IPS DF 19.7 (cell line): ENCODE data around the gene CLASP1.
"Not testable (repeated sequence)": the region's sequence is repeated elsewhere in the genome, so short reads cannot be mapped to it uniquely, and the experiment has no call there.

ENCODE experiments used
- DNase-seq: peaks from one replicate; pipeline ENCODE4 v3.0.0-alpha.2; 2013; ENCODE audit warnings: low read depth, low spot score

The CLASP1 gene

DNA sequence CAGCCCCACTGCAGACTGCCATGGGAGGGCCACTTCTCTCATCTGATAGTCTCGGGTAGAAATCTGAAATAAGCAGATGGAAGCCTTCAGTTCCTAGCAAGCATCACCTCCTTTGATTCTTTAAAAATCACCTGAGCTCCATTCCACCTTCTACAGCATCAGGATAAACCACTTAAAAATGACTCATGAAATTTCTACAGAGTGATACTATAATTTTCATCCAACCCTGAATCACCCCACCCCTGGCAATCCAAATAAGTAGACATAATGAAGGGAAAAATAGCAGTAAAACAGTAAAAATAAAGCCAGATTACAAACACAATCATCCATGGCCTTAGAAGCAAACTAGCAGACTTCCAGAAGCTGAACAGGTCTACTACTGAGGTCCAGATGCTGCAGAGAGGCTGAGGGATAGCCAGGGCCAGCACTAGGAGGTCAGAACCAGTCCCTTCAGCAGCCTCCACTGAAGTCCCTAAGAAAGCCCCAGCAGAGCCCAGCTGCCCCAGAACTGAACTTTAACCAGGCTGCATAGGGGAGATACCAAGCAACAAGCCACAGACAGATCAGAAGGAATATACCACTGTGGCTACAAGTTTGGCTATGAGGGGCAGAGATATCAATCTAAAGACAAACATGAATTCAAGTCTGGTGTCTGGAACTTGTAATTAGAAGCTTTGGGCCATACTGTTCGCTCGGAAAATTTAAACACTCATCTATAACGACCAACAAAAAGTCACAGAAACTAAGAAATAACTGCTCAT, 173.3 kb downstream of the CLASP1 start:
- no peak for DNase-seq

DNA sequence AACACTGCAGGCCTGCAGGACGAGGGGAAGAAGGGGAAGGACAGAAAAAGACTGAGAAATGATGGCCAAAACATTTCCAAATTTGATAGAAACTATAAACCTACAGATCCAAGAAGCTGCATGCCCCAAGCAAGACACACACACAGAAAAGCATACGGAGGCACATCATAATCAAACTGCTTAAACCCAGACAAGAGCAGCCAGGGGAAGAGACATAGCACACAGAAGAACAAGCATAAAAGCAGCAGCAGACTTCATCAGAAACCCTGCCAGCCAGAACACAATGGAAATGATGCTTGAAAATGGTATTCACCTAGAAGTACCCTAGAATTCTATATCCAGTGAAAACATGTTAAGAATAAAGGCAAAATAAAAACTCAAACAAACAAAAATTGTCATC, 175.8 kb downstream of the CLASP1 start:
- no peak for DNase-seq

DNA sequence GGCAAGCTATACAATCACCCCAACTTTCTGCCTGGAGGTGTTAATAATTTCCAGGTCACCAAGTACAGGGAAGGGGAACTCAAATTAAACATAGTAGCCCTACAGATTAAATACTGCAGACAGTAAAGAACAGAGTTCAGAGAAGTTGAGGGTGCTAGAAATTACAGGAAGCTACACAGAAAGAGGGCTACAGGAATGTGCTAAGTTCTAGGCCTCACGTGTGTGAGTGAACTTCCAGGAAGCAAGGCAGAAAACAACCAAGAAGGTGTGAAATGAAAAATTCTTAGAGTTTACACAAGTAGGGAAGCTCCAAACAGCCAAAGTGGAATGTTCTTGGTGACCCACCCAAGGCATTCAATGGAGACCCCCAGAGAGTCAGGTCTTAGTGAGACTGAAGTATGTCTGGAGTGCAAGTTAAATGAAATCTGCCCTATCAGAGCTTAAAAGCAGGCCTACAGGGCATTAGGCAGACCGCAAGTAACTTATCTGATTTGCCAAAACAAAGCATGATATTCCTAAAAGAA, 176.7 kb downstream of the CLASP1 start:
- DNase-seq, result no peak

DNA sequence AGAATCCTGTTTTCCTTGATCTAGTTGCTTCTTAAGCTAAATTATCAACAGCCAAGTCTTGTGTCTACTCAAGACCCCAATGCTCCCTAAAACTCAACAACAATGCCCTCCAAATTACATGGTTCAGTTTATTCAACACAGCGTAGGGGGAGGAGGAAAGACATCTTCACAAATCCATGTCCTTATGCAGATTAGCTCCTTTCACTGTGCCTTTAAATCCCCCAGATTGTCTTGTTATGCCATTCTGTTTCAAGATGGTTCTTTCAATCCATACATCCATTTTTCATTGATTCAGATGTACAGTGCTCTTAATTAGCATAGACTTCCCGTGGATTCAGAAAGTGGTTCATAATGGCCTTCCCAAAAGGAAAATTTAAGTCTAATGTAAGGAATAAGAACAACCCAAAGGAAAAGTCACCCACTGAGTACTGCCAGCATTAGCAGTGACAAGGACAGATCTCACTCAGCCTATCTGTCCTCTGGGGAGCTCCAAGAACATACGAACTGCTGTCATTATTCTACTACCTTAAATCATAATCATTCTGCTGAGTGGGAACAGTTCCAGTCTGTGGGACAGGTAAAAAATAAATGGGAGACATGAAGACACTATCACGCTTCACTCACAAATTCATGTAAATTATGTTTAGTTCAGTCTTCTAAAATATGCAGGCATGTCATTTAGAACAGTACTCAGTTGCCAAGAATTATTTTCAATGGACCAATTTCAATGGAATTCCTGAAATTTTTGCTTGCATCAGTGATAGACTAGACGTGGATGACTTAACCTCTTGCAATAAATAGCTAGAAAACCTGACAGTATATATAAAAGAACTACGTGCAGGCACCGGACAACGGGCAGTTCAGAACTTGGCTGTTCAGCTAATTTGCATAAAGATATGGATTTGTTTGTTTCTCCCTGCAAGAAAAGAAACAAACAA, 177.5 kb downstream of the CLASP1 start:
- DNase-seq, result no peak

DNA sequence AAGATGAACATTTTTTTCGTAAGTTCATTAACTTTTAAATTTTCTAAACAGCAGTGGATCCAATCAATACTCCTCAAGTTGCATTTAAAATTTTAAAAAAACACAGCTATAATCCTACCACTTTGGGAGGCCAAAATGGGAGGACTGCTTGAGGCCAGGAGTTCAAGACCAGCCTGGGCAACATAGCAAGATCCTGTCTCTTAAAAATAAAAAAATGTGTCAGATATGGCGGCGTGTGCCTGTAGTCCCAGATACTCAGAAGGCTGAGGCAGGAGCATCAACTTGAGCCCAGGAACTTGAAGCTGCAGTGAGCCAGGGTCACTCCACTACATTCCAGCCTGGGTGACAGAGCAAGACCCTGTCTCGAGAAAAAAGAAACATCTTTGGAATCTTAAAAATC, 178.3 kb downstream of the CLASP1 start:
- no peak for DNase-seq

DNA sequence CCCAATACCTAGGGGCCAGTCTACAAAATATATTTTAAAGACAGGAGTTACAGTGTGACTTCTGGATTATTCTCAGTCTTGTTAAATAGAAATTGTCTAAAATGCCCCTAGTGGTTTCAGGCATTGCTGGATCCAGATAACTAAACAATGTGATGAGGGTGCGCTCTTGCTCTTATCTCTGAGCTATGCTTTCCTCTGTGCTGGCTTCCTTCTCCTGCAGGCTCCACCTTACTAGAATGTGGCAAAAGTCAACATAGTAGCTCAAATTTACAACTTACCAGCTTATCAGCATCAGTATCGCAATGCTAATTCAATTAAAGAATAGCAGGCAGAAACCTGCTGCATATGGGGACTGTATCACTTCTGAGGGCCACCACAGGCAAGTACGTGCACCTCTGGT, 179.9 kb downstream of the CLASP1 start:
- no peak for DNase-seq

DNA sequence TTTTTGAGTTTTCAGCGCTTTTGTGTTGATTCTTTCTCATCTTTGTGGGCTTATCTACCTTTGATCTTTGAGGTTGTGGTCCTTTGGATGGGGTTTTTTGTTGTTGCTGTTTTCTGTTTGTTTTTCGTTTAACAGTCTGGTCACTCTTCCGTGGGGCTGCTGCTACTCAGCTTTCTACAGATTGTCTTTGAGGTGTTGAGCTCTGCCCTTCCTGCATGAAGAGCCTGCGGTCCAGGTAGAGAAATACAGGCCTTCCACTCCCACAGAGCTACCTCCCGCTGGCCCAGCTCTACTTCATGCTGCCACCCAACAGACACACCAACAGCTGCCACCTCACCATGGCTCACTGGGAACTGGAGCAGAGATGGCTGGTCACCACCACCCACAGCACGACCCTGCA, 180.3 kb downstream of the CLASP1 start:
- no peak for DNase-seq

DNA sequence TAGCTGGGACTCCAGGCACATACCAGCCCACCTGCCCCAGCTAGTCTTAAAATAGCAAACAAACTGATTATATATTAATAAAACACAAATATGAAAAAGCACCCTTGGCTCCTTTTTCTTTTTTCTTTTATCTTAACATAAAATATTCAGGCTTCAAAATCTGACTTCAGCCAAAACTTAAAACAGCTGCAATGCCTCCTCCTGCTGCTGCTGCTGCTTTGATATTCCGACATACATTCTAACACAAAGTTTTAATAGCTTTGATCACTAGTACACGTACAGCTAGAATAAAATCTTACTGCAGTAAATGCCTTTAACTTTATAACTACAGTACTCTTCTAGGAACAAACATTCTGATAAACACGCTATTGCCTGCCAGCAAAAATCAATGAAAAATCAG, 190.0 kb downstream of the CLASP1 start:
- DNase-seq, result no peak

DNA sequence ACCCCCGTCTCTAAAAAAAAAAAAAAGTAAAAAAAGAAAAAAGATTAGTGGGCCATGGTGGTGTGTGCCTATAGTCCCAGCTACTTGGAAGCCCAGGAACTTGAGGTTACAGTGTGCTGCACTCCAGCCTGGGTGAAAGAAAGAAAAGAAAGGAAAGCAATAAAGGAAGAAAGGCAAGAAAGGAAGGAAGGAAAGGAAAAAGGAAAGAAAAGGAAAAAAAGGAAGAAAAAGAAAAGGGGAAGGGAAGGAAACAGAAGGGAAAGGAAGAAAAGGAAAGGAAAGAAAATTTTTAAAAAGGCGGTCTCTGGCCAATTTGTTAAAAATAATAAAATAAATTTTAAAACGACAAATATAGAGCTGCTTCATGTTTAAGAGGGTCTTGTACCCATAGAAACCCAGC, 192.9 kb downstream of the CLASP1 start:
- DNase-seq, result no peak

DNA sequence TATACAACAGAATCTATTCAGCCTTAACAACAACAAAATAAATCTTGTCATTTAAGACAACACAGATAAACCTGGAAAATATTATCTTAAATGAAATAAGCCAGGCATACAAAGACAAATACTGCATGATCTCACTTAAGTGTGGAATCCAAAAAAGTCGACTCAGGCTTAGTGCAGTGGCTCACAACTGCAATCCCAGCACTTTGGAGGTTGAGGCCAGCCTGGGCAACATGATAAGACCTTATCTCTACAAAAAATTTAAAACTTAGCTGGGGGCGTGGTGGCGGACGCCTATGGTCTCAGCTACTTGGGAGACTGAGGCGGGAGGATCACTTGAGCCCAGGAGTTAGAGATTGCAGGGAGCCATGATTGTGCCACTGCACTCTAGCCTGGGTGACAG, 193.8 kb downstream of the CLASP1 start:
- DNase-seq, result no peak

DNA sequence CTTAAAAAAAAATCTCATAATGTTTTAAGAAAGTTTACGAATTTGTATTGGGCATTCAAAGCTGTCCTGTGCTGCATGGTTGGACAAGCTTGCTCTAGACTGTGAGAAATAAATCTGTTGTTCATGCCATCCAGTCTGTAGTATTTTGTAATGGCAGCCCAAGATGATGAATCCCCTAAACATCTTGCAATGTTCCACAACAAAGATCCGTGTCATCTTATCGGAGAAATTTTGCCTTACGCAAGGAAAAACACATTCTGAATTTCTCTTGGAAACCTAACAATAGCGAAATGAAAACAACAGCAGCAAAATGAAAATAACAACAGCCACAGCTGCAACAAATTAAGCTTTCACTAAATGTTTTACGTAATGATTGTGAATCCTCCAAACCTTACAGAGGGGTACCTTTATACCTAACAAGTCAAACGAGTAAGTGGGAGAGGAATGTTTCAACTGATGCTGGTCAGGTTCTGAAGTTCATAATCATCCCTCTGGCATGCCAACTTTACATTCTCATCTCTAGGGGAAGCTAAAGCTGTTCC, 194.6 kb downstream of the CLASP1 start:
- DNase-seq, result no peak

DNA sequence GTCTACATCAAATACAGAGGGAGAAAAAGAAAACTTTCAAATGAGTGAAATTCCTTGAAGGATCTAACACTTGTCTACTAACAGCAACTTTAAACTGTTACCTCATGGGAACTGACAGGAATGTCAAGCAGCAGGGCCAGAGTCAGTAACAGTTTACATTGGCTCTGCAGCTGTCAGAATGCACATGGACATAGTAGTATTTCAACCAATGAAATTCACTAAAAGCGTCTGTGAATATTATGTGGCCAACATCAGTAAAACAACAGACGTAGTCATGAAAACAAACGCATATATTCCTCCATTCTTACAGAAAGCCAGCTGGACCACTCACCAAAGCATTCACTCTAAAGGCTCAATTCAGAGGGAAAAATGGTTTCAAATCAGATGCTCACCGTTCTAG, 197.9 kb downstream of the CLASP1 start:
- DNase-seq, result no peak

DNA sequence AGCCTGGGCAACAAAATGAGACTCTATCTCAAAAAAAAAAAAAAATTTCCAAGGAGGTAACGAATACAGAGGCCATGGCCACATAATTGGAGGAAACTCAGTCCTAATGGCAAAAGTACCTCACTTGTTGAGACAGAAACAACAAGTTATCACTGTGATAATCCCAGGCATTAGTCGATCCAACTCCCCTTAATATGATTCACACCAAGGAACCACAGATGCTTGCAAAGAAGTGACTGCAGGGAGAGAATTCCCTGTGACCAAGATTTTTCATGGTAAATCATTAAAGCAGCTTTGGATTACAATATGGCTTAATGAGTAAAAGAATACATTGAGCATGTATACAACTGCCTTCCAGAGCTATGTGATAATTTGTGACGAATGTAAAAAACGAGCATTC, 199.0 kb downstream of the CLASP1 start:
- no peak for DNase-seq

DNA sequence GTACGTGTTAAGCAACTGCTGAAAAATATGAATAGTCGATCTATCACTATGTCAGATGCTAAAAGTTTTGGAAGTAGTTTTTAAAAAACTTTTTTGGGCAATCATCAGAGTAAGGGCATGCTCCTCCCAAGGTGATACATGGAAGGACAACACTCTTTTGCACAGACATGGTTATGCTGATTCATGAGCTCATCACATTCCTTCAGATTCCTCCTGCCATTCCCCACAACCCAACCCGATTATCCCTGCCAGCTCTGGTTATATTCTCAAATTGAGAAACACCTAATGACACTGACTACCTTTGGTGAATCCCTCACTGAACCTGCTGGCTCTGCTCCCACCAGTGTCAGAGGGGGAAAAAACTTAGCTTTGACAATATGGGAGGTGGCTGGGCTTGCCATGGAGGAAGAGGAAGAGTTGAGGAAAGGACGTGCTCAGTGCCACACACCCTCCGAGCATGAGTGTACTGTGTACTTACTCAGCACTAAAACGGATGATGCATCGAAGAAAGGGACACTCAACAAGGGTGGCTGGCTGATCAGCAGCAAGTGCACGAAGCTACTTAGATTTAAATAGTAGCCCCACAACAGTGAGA, 202.5 kb downstream of the CLASP1 start:
- DNase-seq, result no peak

DNA sequence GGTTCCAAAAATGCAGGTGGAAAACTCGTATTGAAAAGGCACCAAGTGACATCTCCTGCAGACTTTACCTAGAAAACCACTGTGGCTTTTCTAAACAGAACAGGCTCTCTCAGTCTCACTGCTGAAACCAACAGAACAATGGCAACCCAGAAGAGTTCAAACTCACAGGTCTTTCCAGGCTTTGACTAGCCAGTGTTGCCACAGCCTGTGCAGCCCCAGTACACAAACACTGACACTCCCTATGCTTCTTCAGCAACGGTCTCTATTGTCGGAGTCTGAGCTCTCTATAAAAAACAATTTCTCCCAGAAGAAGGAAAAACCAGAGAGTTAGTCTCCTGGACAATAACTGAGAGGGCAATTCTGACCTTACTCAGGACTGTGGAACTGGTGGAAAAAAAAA, 206.4 kb downstream of the CLASP1 start:
- DNase-seq, result no peak

DNA sequence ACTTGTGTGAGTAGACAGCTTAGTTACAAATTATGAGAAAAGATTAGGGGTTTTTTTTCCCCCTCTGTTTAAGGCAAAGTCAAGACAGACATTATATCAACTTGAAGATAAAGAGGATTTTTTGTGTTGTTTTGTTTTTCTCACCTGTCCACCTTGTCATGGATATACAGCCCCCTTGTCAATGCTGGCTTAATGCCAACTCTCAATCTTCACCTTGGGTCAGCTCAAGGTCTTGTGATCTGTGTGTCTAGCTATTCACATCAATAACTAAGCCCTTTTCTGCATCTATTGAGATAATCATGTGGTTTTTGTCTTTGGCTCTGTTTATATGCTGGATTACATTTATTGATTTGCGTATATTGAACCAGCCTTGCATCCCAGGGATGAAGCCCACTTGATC, 211.0 kb downstream of the CLASP1 start:
- not testable (repeated sequence) for DNase-seq

DNA sequence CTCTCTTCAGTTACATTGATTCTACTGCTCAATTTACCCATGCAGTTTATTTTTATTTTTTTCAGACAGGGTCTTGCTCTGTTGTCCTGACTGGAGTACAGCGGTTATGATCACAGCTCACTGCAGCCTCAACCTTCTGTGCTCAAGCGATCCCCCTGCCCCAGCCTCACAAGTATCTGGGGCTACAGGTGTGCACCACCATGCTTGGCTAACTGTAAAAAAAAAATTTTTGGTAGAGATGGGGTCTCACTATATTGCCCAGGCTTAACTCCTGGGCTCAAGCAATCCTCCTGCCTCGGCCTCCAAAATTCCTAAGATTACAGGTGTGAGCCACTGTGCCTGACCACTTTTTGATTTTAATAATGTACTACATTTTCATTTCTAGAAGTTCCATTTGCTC, 212.3 kb downstream of the CLASP1 start:
- no peak for DNase-seq

DNA sequence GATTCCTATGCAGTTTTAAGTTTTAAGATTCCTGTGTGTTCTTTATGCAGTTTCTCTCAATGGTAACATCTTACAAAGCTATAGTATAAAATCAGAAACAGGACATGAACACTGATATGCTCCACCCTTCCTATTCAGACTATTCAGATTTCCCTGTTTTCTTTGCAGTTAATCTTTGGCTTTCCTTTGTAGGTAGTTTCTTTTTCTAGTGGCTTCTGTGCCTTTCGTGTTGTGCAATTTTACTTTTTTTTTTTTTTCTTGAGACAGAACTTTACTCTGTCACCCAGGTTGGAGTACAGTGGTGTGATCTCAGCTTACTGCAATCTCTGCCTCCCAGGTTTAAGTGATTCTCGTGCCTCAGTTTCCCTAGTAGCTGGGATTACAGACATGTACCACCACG, 213.5 kb downstream of the CLASP1 start:
- DNase-seq, result no peak

DNA sequence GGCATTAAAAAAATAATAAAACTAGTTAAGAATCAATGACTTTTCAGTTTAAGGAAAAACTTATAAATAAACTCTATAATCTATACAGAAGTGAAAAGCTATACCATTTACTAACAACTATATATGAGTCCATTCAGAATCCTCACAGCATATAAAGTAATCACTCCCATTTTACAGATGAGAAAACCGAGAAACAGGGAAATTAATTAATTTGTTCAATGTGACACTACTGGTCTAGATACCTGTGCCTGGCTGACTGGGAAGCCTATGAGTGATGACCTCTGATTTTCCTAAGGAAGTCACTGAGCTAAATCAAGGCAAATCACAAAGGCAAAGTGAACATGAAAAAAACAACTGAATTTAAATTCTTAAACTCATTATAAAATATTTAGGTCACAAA, 218.0 kb downstream of the CLASP1 start:
- DNase-seq, result no peak

DNA sequence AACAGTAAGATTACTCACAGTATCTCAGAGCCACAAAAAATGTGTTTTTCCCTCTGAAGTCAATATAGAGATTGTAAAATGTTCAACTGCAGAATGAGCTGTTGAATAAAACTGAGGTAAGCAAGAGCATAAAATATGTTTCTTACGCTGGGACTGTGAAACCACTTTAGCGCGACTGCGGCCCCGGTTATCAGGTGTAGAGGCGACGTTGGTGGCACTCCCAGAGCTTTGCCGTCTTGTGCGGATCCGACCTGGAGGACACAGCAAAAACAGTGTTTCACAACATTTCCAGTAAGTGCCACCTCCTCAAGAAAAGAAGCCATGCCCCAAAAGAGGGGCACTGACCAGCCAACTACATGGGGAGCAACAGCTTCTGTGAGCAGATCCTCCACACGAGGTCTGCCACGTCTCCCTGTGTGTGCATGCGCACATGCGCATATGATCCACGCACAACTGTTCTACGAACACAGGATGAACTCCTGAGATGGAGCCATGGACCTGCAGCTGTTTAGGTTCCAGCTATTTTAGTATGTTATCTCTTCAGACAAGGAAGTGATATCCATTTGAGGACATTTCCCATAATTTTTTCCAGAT, 219.2 kb downstream of the CLASP1 start:
- DNase-seq, result no peak

DNA sequence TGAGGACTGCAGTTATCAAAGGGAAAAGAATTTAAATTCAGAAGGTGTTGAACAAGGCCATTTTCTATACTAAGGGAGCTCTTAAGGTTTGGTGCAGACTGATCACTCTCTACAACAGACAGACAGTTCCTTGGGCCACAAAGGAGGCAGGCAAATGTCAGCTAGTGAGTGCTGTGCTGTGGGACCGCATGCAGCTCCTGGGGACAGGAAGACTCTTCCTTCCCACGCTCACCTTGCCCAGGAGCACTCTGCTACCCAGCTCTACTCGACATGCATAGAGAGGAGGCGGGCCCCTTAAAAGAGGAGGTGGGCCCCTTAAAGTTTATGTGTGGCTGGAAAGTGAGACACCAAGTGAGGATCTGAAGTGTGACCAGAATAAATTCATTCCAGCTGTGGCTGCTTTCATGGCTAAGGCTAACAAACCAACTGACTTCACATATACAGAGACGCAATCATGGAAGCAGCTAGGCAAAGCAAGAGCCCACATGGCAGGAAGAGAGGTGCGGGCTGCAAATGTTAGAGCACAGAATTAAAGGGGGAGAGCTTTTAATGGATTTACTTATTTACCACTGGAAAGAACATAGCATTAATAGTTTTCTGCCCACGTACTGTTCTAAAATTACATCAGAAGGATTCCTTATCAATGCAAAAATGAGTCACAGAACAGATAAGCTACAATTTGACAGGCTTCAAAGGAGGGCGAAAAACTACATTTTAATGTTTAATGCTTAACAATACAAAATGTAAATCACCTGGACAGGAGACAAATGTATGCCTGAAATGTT, 220.0 kb downstream of the CLASP1 start:
- no peak for DNase-seq
